GM18870 (cell line): ENCODE measurements around the gene FYN.

Experiments
- ATAC-seq: cut with Tn5 transposase; IDR thresholded peaks from one replicate; pipeline ENCODE4 v1.9.1; 2021; ENCODE audit warnings: moderate library complexity; ENCODE audit not compliant: unreplicated experiment

The FYN gene

DNA sequence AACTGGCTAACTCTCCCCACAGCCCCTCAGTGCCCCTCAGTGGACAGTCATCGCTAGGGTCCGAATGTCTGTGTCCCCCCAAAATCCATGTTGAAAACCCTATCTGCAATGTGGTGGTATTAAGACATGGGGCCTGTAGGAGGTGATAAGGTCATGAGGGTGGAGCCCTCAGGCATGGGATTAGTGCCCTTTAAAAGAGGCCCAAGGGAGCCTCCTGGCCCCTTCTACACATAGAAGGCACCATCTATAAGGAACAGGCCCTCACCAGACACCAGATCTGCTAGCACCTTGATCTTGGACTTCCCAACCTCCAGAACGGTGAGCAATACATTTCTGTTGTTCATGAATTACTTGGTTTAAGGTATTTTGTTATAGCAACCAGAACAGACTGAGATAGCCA, 260.9 kb downstream of the FYN start:
- ATAC-seq = no peak

GRCh38 chr6:111610548-111611172, 262.6 kb downstream of the FYN start:
- ATAC-seq = no peak
